ENCODE data around the gene TARS1. TPM values are rescaled to one million over a fixed set of nuclear protein-coding genes. Genes with fewer than 3 reads are reported as not detected.

Gene TARS1
- polyA plus RNA-seq (2011; rRNA removed) (175 and 229 TPM in 2 replicates), polyA minus RNA-seq (2011; rRNA and poly(A)+ RNA removed) (89.4 and 119 TPM in 2 replicates)

DNA sequence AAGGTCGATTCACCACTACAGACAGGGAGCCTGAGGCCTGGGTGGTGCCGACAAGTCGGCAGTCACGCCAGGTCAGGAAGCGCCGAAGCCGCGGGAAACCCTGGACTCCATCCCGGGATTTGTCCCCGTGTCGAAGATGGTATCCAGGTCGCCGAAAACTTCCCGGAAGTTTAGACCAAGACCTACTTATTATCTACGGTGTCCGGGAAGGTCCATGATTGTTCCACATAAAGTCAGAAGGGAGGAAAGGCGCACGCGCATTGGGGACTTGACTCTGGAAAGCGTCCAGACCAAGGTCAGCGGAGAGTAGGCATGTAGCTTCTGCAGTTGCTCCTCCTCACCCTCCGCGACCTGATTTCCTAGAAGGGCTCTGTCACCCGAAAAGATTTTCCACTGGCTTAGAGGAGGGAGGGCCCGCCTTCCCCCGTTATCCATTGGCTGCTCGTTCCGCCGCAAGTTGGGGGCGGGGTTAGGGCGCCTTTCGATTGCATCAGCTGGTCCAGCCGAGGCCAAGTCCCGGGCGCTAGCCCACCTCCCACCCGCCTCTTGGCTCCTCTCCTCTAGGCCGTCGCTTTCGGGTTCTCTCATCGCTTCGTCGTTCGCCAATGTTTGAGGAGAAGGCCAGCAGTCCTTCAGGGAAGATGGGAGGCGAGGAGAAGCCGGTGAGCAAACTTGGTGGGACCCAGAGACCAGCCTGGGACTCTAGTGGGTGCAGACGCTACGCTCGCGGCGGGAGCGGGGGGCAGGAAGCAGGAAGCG is at the start of gene TARS1:
Gene TARS1, plus strand, starts transcription at position 484 of the 759 bp plus-strand sequence. Its CDS starts 122 bp downstream, at position 606.
- peak within 1 kb of the TSS; percentile 92 for H3K4me3 ChIP-seq (ENCODE audit: low read depth, low read length)
- peak within 1 kb of the TSS; percentile 99 for H3K27ac ChIP-seq (ENCODE audit: low read depth, low read length)
- peak; percentile 100 for DNase-seq (ENCODE audit: low read depth, low spot score)
- no peaks in the 10 kb centered on the region for H3K9me3 ChIP-seq (ENCODE audit: control insufficient read depth, insufficient read depth, low read length)
- CTCF ChIA-PET, result interaction anchor here (0.5 to 4.8 kb wide), 4 partner anchors 9 to 529 kb away, joined by 3 to 15 read pairs (median 4); no protein-coding TSS in a partner anchor
- no peaks in the 10 kb centered on the region for H3K27me3 ChIP-seq (ENCODE audit: control insufficient read depth, insufficient read depth, low read length)
- POLR2A ChIA-PET, result interaction anchor here (0.6 to 1.2 kb wide), 3 partner anchors 129 to 773 kb away, joined by 3 to 5 read pairs (median 3); no protein-coding TSS in a partner anchor
- TF ChIP-seq, protein P1, sequence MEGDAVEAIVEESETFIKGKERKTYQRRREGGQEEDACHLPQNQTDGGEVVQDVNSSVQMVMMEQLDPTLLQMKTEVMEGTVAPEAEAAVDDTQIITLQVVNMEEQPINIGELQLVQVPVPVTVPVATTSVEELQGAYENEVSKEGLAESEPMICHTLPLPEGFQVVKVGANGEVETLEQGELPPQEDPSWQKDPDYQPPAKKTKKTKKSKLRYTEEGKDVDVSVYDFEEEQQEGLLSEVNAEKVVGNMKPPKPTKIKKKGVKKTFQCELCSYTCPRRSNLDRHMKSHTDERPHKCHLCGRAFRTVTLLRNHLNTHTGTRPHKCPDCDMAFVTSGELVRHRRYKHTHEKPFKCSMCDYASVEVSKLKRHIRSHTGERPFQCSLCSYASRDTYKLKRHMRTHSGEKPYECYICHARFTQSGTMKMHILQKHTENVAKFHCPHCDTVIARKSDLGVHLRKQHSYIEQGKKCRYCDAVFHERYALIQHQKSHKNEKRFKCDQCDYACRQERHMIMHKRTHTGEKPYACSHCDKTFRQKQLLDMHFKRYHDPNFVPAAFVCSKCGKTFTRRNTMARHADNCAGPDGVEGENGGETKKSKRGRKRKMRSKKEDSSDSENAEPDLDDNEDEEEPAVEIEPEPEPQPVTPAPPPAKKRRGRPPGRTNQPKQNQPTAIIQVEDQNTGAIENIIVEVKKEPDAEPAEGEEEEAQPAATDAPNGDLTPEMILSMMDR (IDR thresholded peaks at IDR 0.05; ENCODE audit: low read depth, low read length), result no peak

DNA sequence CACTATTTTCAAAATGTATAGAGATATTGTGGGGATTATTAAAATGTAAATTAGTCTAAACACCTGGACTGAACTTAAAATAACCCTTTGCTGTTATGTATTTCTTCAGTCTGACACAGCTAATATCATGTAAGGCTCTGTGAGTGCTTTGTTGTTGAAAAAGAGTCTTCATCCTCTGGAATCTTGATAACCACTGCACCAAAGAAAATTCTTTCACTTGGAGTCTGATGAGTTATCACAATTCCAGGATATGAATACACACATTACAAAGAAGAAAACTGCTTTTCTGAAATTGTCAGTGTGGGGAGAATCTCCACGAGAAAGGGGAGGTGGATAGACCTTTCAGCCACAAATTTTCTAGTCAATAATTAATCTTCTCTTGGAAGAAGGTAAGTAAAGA is 42.3 kb upstream of the TARS1 start:
- DNase-seq (ENCODE audit: low read depth, low spot score), result no peak
- H3K27ac ChIP-seq (ENCODE audit: low read depth, low read length), result no peak overlapping the region
- TF ChIP-seq, protein P1 (IDR thresholded peaks at IDR 0.05; ENCODE audit: low read depth, low read length), result no peak
- H3K4me3 ChIP-seq (ENCODE audit: low read depth, low read length), result no peak overlapping the region
- no peaks in the 10 kb centered on the region; the same call in 1 of the 2 replicates for H3K9me3 ChIP-seq (ENCODE audit: control insufficient read depth, insufficient read depth, low read length)
- ChIA-PET POLR2A (no interaction called here), CTCF (no interaction called here)
- no peaks in the 10 kb centered on the region for H3K27me3 ChIP-seq (ENCODE audit: control insufficient read depth, insufficient read depth, low read length)

DNA sequence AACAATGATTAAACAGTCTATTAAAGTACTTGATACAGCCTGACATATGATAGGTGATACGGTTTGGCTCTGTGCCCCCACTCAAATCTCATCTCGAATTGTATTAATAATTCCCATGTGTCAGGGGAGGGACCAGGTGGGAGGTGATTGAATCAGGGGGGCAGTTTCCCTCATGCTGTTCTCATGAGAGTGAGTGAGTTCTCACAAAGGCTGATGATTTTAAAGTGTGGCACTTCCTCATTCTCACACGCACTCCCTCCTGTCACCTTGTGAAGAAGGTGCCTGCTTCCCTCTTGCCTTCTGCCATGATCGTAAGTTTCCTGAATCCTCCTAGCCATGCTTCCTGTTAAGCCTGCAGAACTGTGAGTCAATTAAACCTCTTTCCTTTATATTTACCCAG is 40.1 kb upstream of the TARS1 start:
- CTCF ChIA-PET, result interaction anchor here (1.5 kb wide), 1 partner anchor 101 kb away, joined by 7 read pairs; no protein-coding TSS in a partner anchor
- Histone ChIP-seq H3K27me3 (ENCODE audit: control insufficient read depth, insufficient read depth, low read length) (no peaks in the 10 kb centered on the region), H3K4me3 (ENCODE audit: low read depth, low read length) (no peak overlapping the region), H3K27ac (ENCODE audit: low read depth, low read length) (no peak overlapping the region), H3K9me3 (ENCODE audit: control insufficient read depth, insufficient read depth, low read length) (no peaks in the 10 kb centered on the region; the same call in 1 of the 2 replicates)
- POLR2A ChIA-PET, result no interaction called here
- TF ChIP-seq, protein P1 (IDR thresholded peaks at IDR 0.05; ENCODE audit: low read depth, low read length), result no peak
- DNase-seq (ENCODE audit: low read depth, low spot score), result no peak

DNA sequence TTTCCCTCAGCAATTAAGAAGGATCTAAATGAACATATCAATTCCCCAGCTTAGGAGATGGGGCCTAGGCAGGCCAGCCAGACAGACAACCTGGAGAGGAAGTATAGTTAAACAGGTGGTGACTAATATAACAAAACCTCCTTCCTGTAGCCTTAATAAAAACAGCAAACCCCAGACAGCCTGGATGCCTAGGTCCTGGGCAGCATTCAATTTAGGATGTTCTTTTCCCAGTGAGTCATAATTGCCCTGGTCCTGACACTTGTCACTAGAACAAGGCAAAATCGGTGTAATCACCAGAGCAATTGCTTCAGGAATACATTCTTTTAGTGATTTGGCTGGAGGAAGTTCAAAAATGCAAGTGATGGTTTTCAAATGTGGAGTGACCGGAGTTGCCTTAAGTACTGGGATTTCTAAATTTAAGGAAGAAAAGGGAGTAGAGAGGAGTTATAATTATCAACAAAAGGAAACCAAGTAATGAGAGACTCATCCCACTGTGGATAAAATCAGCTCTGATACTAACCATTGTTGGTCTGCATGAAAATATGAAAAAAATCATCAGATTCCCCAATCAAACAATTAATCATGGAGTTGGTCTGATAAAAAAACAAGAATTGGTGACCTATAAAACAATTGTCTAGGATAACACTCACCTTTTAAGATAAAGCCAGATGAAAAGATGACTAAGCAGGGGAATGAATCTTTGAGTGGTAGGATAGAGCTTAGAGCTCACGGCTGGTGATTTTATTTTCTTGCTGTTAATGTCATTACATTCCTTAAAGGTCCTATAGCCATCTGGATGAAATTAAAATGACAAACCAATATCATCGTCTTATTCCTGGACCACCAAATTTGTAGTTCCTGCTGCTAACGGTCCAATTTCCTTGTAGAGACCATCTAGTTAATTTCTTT is 39.0 kb upstream of the TARS1 start:
- TF ChIP-seq, protein P1 (IDR thresholded peaks at IDR 0.05; ENCODE audit: low read depth, low read length), result no peak
- no peak overlapping the region for H3K27ac ChIP-seq (ENCODE audit: low read depth, low read length)
- ChIA-PET POLR2A (no interaction called here), CTCF (interaction anchor here (1.5 kb wide), 1 partner anchor 102 kb away, joined by 7 read pairs; no protein-coding TSS in a partner anchor)
- no peak overlapping the region for H3K4me3 ChIP-seq (ENCODE audit: low read depth, low read length)
- H3K27me3 ChIP-seq (ENCODE audit: control insufficient read depth, insufficient read depth, low read length), result no peaks in the 10 kb centered on the region
- H3K9me3 ChIP-seq (ENCODE audit: control insufficient read depth, insufficient read depth, low read length), result no peaks in the 10 kb centered on the region; the same call in 1 of the 2 replicates
- no peak for DNase-seq (ENCODE audit: low read depth, low spot score)

Measured in AG04450 (cell line).